UCSD-AML1 (cell line): ENCODE data around the gene SLC46A1.

ENCODE experiments used
- DNase-seq: peaks from one replicate; lab custom pipeline; 2025; ENCODE audit not compliant: unreplicated experiment; lab: John Stamatoyannopoulos, UW

SLC46A1 gene

GRCh38 chr17:28384281-28385036 lies 21.6 kb downstream of the SLC46A1 start:
- DNase-seq = no peak

GRCh38 chr17:28381141-28381825 lies 24.7 kb downstream of the SLC46A1 start:
- DNase-seq = no peak

GRCh38 chr17:28379814-28380801 lies 25.9 kb downstream of the SLC46A1 start:
- DNase-seq = peak; percentile 32

- no peak for DNase-seq
Measured at GRCh38 chr17:28372945-28373274, 33.1 kb downstream of the SLC46A1 start.

- DNase-seq = no peak
Measured at GRCh38 chr17:28372203-28372944, 33.6 kb downstream of the SLC46A1 start.

- peak; percentile 77 for DNase-seq
Measured at GRCh38 chr17:28371245-28372202, 34.5 kb downstream of the SLC46A1 start, which contains the start of gene SARM1. SARM1 (plus strand) TSS chr17:28371694; CDS start chr17:28372033, 339 bp downstream.

- DNase-seq = no peak
Measured at GRCh38 chr17:28370744-28371103, 35.3 kb downstream of the SLC46A1 start.

- peak; percentile 29 for DNase-seq
Measured at GRCh38 chr17:28370035-28370743, 35.8 kb downstream of the SLC46A1 start, which contains the start of gene VTN. VTN (minus strand) TSS chr17:28370307; CDS start chr17:28370203, 104 bp downstream.

- DNase-seq = no peak
Measured at GRCh38 chr17:28369684-28370034, 36.4 kb downstream of the SLC46A1 start.

- no peak for DNase-seq
Measured at GRCh38 chr17:28368915-28369683, 36.9 kb downstream of the SLC46A1 start.

- DNase-seq = no peak
Measured at GRCh38 chr17:28368306-28368831, 37.6 kb downstream of the SLC46A1 start.

GRCh38 chr17:28367641-28368305 lies 38.2 kb downstream of the SLC46A1 start:
- DNase-seq = no peak

- DNase-seq = no peak
Measured at GRCh38 chr17:28366605-28367004, 39.4 kb downstream of the SLC46A1 start.

- no peak for DNase-seq
Measured at GRCh38 chr17:28365487-28365886, 40.5 kb downstream of the SLC46A1 start.

- no peak for DNase-seq
Measured at GRCh38 chr17:28364665-28365363, 41.2 kb downstream of the SLC46A1 start, which contains the start of gene SEBOX. SEBOX (minus strand) TSS chr17:28365199; CDS start chr17:28365151, 48 bp downstream.

GRCh38 chr17:28363776-28364650 lies 42.0 kb downstream of the SLC46A1 start:
- DNase-seq = no peak
